Astrocyte (in vitro differentiated cells and primary cell): ENCODE measurements around the gene IMMP2L. TPM values are rescaled to one million over a fixed set of nuclear protein-coding genes. Genes with fewer than 3 reads are reported as not detected.

Experiments
- DNase-seq: peaks from one replicate; pipeline ENCODE4 v3.0.0-alpha.2; 2010; ENCODE audit warnings: low read depth
- FAIRE-seq: peaks from 2 replicates; lab custom pipeline; 2011; peaks lifted over from hg19 to GRCh38; lab: Jason Lieb, UNC
- H2AFZ ChIP-seq: 2 replicates; pipeline ENCODE4 v1.6.0; 2012; ENCODE audit warnings: low read depth, low read length, inconsistent platforms
- H3K27ac ChIP-seq: 2 replicates; pipeline ENCODE4 v1.5.1; 2011; ENCODE audit warnings: low read depth, low read length, inconsistent platforms
- H3K27me3 ChIP-seq: 2 replicates; pipeline ENCODE4 v1.6.0; 2011; ENCODE audit warnings: low read length, inconsistent platforms; ENCODE audit not compliant: insufficient read depth
- H3K36me3 ChIP-seq: 2 replicates; pipeline ENCODE4 v1.5.1; 2011; ENCODE audit warnings: low read length, inconsistent platforms; ENCODE audit not compliant: insufficient read depth
- H3K4me1 ChIP-seq: 2 replicates; pipeline ENCODE4 v1.5.1; 2011; ENCODE audit warnings: low read length, inconsistent platforms; ENCODE audit not compliant: insufficient read depth
- H3K4me2 ChIP-seq: 2 replicates; pipeline ENCODE4 v1.6.0; 2012; ENCODE audit warnings: low read length, inconsistent platforms
- H3K4me3 ChIP-seq: 2 replicates; pipeline ENCODE4 v1.5.1; 2011; ENCODE audit warnings: low read depth, mild to moderate bottlenecking, low read length, inconsistent platforms; ENCODE audit not compliant: insufficient read depth
- H3K79me2 ChIP-seq: 2 replicates; pipeline ENCODE4 v1.6.0; 2012; ENCODE audit warnings: mild to moderate bottlenecking, low read length, inconsistent platforms; ENCODE audit not compliant: insufficient read depth
- H3K9ac ChIP-seq: 2 replicates; pipeline ENCODE4 v1.6.0; 2012; ENCODE audit warnings: mild to moderate bottlenecking, low read length, inconsistent platforms
- H3K9me3 ChIP-seq: 2 replicates; pipeline ENCODE4 v1.5.1; 2012; ENCODE audit warnings: low read depth, mild to moderate bottlenecking, low read length, inconsistent platforms; ENCODE audit not compliant: insufficient read depth
- H4K20me1 ChIP-seq: 2 replicates; pipeline ENCODE4 v1.6.0; 2012; ENCODE audit warnings: low read length, inconsistent platforms; ENCODE audit not compliant: insufficient read depth
- H3K27ac Mint-ChIP-seq: one replicate; pipeline ENCODE4 v1.8.0; 2021; ENCODE audit warnings: mild to moderate bottlenecking, mixed read lengths; ENCODE audit not compliant: unreplicated experiment
- H3K27me3 Mint-ChIP-seq: one replicate; pipeline ENCODE4 v1.8.0; 2021; ENCODE audit warnings: low read depth, mixed read lengths; ENCODE audit not compliant: unreplicated experiment
- H3K36me3 Mint-ChIP-seq: one replicate; pipeline ENCODE4 v1.8.0; 2021; ENCODE audit warnings: low read depth, mixed read lengths; ENCODE audit not compliant: unreplicated experiment
- H3K4me1 Mint-ChIP-seq: one replicate; pipeline ENCODE4 v1.8.0; 2021; ENCODE audit warnings: low read depth, mixed read lengths; ENCODE audit not compliant: unreplicated experiment
- H3K4me3 Mint-ChIP-seq: one replicate; pipeline ENCODE4 v1.8.0; 2021; ENCODE audit warnings: mild to moderate bottlenecking, moderate library complexity, mixed read lengths; ENCODE audit not compliant: unreplicated experiment
- H3K9me3 Mint-ChIP-seq: one replicate; pipeline ENCODE4 v1.8.0; 2021; ENCODE audit warnings: mild to moderate bottlenecking, mixed read lengths; ENCODE audit not compliant: unreplicated experiment
- EZH2 ChIP-seq: IDR thresholded peaks from 2 replicates; pipeline ENCODE4 v1.6.1; 2012; ENCODE audit warnings: mild to moderate bottlenecking, low read length, inconsistent platforms; ENCODE audit not compliant: insufficient read depth
- total RNA-seq: library from RNA; stranded (reverse); gene quantifications from 2 replicates; pipeline ENCODE4 v1.2.1, GENCODE V29; 2021
- TF ChIP-seq, protein P1 (sequence below): IDR thresholded peaks from 2 replicates; pipeline ENCODE4 v1.5.1; 2011; ENCODE audit warnings: low read depth, mild to moderate bottlenecking, inconsistent platforms, low read length, moderate library complexity; ENCODE audit not compliant: insufficient read depth

Gene IMMP2L
- total RNA-seq, 1 donor from 2014 or later: 13.8 TPM

DNA sequence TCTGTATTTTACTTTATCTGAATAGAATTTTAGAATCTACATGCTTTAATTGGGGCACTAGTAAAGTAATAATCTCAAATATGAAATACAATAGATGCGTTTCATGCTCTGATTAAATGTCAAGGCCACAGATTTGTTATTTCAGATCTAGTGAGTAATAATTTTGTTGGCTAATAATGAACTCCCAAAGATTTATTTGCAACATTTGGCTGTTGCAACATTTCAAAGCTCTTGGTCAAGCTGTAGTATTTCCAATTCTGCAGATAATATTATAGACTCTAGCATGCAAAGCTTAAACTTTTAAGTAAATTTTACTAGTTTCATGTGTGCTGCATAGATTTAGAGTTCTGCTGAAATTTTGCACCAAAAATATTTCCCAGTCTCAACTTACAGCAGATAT lies 454.7 kb downstream of the IMMP2L start:
- H3K27ac ChIP-seq: no peak overlapping the region
- H3K4me2 ChIP-seq: no peak overlapping the region
- H2AFZ ChIP-seq: no peak overlapping the region
- Mint-ChIP-seq H3K36me3 (no peaks in the 10 kb centered on the region), H3K27me3 (no peaks in the 10 kb centered on the region), H3K4me3 (no peak overlapping the region), H3K4me1 (peaks cover 11% of the 10 kb centered on the region), H3K9me3 (no peaks in the 10 kb centered on the region), H3K27ac (no peak overlapping the region)
- no peak for DNase-seq
- no peaks in the 10 kb centered on the region for H3K36me3 ChIP-seq
- peaks cover under 1% of the 10 kb centered on the region for H3K4me1 ChIP-seq
- TF ChIP-seq, protein P1, sequence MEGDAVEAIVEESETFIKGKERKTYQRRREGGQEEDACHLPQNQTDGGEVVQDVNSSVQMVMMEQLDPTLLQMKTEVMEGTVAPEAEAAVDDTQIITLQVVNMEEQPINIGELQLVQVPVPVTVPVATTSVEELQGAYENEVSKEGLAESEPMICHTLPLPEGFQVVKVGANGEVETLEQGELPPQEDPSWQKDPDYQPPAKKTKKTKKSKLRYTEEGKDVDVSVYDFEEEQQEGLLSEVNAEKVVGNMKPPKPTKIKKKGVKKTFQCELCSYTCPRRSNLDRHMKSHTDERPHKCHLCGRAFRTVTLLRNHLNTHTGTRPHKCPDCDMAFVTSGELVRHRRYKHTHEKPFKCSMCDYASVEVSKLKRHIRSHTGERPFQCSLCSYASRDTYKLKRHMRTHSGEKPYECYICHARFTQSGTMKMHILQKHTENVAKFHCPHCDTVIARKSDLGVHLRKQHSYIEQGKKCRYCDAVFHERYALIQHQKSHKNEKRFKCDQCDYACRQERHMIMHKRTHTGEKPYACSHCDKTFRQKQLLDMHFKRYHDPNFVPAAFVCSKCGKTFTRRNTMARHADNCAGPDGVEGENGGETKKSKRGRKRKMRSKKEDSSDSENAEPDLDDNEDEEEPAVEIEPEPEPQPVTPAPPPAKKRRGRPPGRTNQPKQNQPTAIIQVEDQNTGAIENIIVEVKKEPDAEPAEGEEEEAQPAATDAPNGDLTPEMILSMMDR: no peak
- TF ChIP-seq EZH2: no peak
- H3K9me3 ChIP-seq: no peaks in the 10 kb centered on the region
- no peak for FAIRE-seq
- no peak overlapping the region for H3K4me3 ChIP-seq
- H3K79me2 ChIP-seq: no peaks in the 10 kb centered on the region
- H3K9ac ChIP-seq: no peak overlapping the region
- no peaks in the 10 kb centered on the region for H3K27me3 ChIP-seq
- no peaks in the 10 kb centered on the region for H4K20me1 ChIP-seq

DNA sequence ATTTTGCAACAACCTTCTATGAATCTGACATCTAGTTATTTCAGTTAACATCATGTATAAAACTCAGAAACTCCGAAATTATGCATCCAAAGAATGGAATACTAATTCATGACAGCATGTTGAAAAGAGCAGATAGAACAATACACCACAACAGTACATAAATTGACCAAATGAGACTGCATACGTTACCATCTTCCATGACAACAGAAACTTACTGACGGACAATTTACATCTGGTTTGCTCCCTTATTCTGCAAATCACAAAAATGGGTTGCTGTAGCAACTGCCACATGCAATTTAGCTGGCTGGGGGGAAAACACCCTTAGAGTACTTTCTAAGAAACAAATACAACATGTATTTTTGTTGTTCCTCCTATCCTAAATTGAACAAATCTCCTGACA lies 457.0 kb downstream of the IMMP2L start:
- H3K79me2 ChIP-seq: no peaks in the 10 kb centered on the region
- no peaks in the 10 kb centered on the region for H4K20me1 ChIP-seq
- no peaks in the 10 kb centered on the region for H3K36me3 ChIP-seq
- H3K4me2 ChIP-seq: no peak overlapping the region
- H3K4me3 Mint-ChIP-seq: no peak overlapping the region
- TF ChIP-seq EZH2: no peak
- TF ChIP-seq, protein P1: no peak
- no peak for DNase-seq
- H3K27me3 Mint-ChIP-seq: no peaks in the 10 kb centered on the region
- no peaks in the 10 kb centered on the region for H3K36me3 Mint-ChIP-seq
- H3K27me3 ChIP-seq: no peaks in the 10 kb centered on the region
- no peaks in the 10 kb centered on the region for H3K4me1 ChIP-seq
- H3K4me3 ChIP-seq: no peak overlapping the region
- H3K9me3 ChIP-seq: no peaks in the 10 kb centered on the region
- FAIRE-seq: no peak
- peaks cover 6% of the 10 kb centered on the region for H3K4me1 Mint-ChIP-seq
- H3K27ac Mint-ChIP-seq: no peak overlapping the region
- H3K9me3 Mint-ChIP-seq: no peaks in the 10 kb centered on the region
- H3K27ac ChIP-seq: no peak overlapping the region
- H3K9ac ChIP-seq: no peak overlapping the region
- no peak overlapping the region for H2AFZ ChIP-seq

DNA sequence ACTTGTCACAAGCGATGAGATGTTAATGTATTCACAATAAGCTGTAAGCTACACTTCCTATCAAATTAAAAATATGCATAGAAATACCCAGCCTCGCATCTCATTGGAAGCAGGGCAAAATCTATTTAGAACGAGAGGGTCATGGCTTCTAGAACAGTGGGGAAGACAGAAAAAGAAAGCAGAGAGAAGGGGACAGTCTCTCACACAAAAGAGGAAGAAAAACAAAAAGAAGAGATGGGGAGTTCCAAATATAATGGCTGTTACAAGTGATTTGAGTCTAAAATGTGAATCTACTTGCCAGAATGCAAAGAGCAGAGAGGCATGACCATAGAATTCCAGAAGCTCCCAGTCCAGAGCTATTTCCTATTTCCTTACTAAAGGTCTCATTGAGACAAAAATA lies 457.6 kb downstream of the IMMP2L start:
- no peak for DNase-seq
- H3K4me1 ChIP-seq: no peaks in the 10 kb centered on the region
- no peaks in the 10 kb centered on the region for H3K79me2 ChIP-seq
- no peak overlapping the region for H3K27ac ChIP-seq
- H3K4me3 ChIP-seq: no peak overlapping the region
- Mint-ChIP-seq H3K36me3 (no peaks in the 10 kb centered on the region), H3K9me3 (no peaks in the 10 kb centered on the region), H3K27ac (no peak overlapping the region), H3K27me3 (no peaks in the 10 kb centered on the region), H3K4me3 (no peak overlapping the region), H3K4me1 (peaks cover 6% of the 10 kb centered on the region)
- TF ChIP-seq, protein P1: no peak
- no peak for TF ChIP-seq EZH2
- H4K20me1 ChIP-seq: no peaks in the 10 kb centered on the region
- H3K9me3 ChIP-seq: no peaks in the 10 kb centered on the region
- no peak overlapping the region for H2AFZ ChIP-seq
- H3K27me3 ChIP-seq: no peaks in the 10 kb centered on the region
- no peak overlapping the region for H3K4me2 ChIP-seq
- no peaks in the 10 kb centered on the region for H3K36me3 ChIP-seq
- H3K9ac ChIP-seq: no peak overlapping the region
- FAIRE-seq: no peak
